ENCODE measurements around the gene DGKQ. TPM values are rescaled to one million over a fixed set of nuclear protein-coding genes. Genes with fewer than 3 reads are reported as not detected.

The DGKQ gene
- total RNA-seq, 1 experiment from 2014 or later: 11.5 TPM

GRCh38 chr4:926538-926937 lies 46.8 kb downstream of the DGKQ start:
- Histone ChIP-seq H3K79me2 (ENCODE audit: low read depth) (peaks cover 88% of the 10 kb centered on the region), H2AFZ (no peak overlapping the region), H3K27ac (no peak overlapping the region), H3K9me3 (ENCODE audit: insufficient read depth, low read depth) (no peaks in the 10 kb centered on the region), H3K27me3 (ENCODE audit: insufficient read depth, low read depth) (no peaks in the 10 kb centered on the region), H3F3A (ENCODE audit: insufficient read depth, low read depth) (peaks cover 21% of the 10 kb centered on the region), H3K9me2 (ENCODE audit: insufficient read depth) (no peaks in the 10 kb centered on the region), H3K4me2 (no peak overlapping the region), H3K4me1 (replicated peaks; ENCODE audit: insufficient read depth) (peaks cover 20% of the 10 kb centered on the region), H3K36me3 (ENCODE audit: low read depth) (no peaks in the 10 kb centered on the region), H3K4me3 (no peak overlapping the region), H4K20me1 (ENCODE audit: insufficient read depth) (peaks cover 80% of the 10 kb centered on the region)
- CTCF ChIA-PET: no interaction called here
- intact Hi-C loops (cut with micrococcal nuclease; ENCODE audit: unreplicated experiment): no loop called here
- DNase-seq: no peak
- POLR2A ChIA-PET (ENCODE audit: unreplicated experiment): no interaction called here
- no TSS peak for BruUV-seq (replicated peaks)
- TF ChIP-seq CTCF (conservative IDR thresholded peaks at IDR 0.05) (peak; percentile 46), EZH2 (IDR thresholded peaks at IDR 0.05; ENCODE audit: low read depth) (no peak)

GRCh38 chr4:925771-926500 lies 47.4 kb downstream of the DGKQ start:
- ChIA-PET POLR2A (ENCODE audit: unreplicated experiment) (no interaction called here), CTCF (no interaction called here)
- Histone ChIP-seq H3K4me2 (no peak overlapping the region), H4K20me1 (ENCODE audit: insufficient read depth) (peaks cover 86% of the 10 kb centered on the region), H3K9me2 (ENCODE audit: insufficient read depth) (no peaks in the 10 kb centered on the region), H3K79me2 (ENCODE audit: low read depth) (peaks cover 88% of the 10 kb centered on the region), H3K9me3 (ENCODE audit: insufficient read depth, low read depth) (no peaks in the 10 kb centered on the region), H3F3A (ENCODE audit: insufficient read depth, low read depth) (peaks cover 21% of the 10 kb centered on the region), H3K36me3 (ENCODE audit: low read depth) (no peaks in the 10 kb centered on the region), H3K4me3 (no peak overlapping the region), H3K4me1 (replicated peaks; ENCODE audit: insufficient read depth) (peaks cover 19% of the 10 kb centered on the region), H2AFZ (no peak overlapping the region), H3K27me3 (ENCODE audit: insufficient read depth, low read depth) (no peaks in the 10 kb centered on the region), H3K27ac (no peak overlapping the region)
- DNase-seq: no peak
- TF ChIP-seq EZH2 (IDR thresholded peaks at IDR 0.05; ENCODE audit: low read depth): no peak
- BruUV-seq (replicated peaks): no TSS peak
- intact Hi-C loops (cut with micrococcal nuclease; ENCODE audit: unreplicated experiment): no loop called here

GRCh38 chr4:925171-925570 lies 48.2 kb downstream of the DGKQ start:
- no peak overlapping the region for H2AFZ ChIP-seq
- H3K36me3 ChIP-seq (ENCODE audit: low read depth): no peaks in the 10 kb centered on the region
- peaks cover 87% of the 10 kb centered on the region for H3K79me2 ChIP-seq (ENCODE audit: low read depth)
- no peaks in the 10 kb centered on the region for H3K27me3 ChIP-seq (ENCODE audit: insufficient read depth, low read depth)
- CTCF ChIA-PET: no interaction called here
- no peak overlapping the region for H3K4me3 ChIP-seq
- peaks cover 13% of the 10 kb centered on the region for H3F3A ChIP-seq (ENCODE audit: insufficient read depth, low read depth)
- DNase-seq: no peak
- peaks cover 84% of the 10 kb centered on the region for H4K20me1 ChIP-seq (ENCODE audit: insufficient read depth)
- peaks cover 12% of the 10 kb centered on the region for H3K4me1 ChIP-seq (replicated peaks; ENCODE audit: insufficient read depth)
- H3K9me2 ChIP-seq (ENCODE audit: insufficient read depth): no peaks in the 10 kb centered on the region
- intact Hi-C loops (cut with micrococcal nuclease; ENCODE audit: unreplicated experiment): no loop called here
- TF ChIP-seq CTCF (conservative IDR thresholded peaks at IDR 0.05) (no peak), EZH2 (IDR thresholded peaks at IDR 0.05; ENCODE audit: low read depth) (no peak)
- H3K9me3 ChIP-seq (ENCODE audit: insufficient read depth, low read depth): no peaks in the 10 kb centered on the region
- no peak overlapping the region for H3K27ac ChIP-seq
- no peak overlapping the region for H3K4me2 ChIP-seq
- POLR2A ChIA-PET (ENCODE audit: unreplicated experiment): no interaction called here
- no TSS peak for BruUV-seq (replicated peaks)

Data from PC-9 (cell line).